Hypothalamus (tissue), 51 donors: ENCODE results near the gene MAT2A.

ENCODE experiments used
- DNase-seq, 51 donors: peaks; one replicate each; lab custom pipeline; 2025; lab: John Stamatoyannopoulos, UW

The MAT2A gene

DNA sequence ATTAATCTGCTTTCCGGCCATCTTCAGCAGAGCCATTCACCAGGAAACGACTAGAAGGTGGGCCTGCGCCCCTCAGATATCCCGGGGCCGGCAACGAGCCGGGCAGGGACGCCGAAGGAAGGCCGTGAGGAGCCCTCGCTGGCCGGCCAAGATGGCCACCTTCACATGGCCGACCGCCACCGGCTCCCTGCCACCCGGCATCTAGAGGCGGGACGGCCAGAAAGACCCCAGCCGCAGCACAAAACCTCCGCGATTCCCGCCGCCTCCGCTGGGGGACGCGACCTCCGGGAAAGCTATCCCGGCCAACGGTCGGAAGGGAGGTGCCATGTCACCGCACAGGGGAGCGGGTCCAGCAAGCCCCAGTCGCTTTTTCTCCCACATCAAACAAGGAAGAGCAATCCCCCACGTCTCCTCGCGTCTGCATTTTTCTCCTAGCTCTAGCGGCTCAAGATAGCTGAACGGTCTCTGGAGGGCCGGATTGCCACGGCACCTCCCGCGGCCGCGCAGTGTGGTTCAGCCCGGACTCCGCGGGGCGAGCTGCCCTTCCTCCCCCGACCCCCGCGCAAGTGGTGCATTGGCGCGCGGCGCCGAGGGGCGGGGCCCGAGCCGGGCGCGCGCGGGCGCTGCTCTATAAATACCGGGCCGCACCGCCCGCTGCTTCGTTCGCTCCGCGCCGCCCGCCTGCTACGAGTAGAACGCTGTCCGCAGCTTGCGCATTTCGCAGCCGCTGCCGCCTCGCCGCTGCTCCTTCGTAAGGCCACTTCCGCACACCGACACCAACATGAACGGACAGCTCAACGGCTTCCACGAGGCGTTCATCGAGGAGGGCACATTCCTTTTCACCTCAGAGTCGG, at the start of gene MAT2A:
MAT2A (plus strand) TSS at position 662 of the 854 bp plus-strand sequence; CDS start at position 782, 120 bp downstream.
- DNase-seq, result peak; percentile 79 to 99 (median 92)

DNA sequence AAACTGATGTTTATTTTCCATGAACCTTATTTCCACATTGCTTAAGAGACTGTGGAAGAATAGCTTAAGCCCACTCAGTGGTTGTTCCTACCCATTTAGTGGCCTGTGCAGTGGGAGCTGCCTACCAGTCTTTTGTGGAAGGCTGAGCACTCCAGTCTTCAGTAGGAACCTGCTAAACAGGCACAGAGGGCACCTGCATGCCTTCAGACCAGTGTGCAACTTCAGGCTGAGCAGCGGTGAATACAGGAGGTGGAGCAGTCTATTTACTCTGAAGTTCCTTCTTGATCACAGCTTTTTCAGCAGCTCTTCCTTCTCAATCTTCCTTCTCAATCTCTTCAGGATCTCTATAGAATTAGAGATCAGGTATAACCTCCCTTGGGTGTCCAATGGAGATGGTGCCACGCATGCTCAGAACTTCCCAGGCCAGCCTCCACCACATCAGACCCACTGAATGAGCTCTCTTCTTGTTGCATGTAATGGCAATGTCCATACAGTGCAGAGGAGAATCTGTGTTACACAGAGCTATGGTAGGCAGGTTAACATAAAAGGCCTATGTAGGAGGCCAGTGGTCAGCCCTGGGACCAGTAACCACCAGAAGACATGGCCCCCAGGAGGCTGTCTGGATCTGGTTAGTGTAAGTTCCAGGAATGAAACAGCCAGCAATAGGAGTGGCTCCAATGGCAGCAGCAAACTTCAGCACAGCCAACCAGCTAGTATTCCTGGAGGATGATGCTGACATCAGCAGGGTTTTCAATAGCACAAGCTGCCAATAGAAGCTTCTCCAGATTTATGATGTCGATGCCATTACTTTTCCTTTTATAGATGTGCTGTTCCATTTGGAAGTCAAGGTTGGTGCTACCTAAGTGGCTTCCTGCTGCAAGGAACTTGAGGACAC, 47.9 kb upstream of the MAT2A start:
- no peak for DNase-seq

- DNase-seq, result no peak
Measured at GRCh38 chr2:85496436-85496835, 42.5 kb upstream of the MAT2A start.

GRCh38 chr2:85497944-85498630, 40.9 kb upstream of the MAT2A start:
- DNase-seq, result no peak

GRCh38 chr2:85501248-85501647, 37.7 kb upstream of the MAT2A start:
- no peak for DNase-seq

DNA sequence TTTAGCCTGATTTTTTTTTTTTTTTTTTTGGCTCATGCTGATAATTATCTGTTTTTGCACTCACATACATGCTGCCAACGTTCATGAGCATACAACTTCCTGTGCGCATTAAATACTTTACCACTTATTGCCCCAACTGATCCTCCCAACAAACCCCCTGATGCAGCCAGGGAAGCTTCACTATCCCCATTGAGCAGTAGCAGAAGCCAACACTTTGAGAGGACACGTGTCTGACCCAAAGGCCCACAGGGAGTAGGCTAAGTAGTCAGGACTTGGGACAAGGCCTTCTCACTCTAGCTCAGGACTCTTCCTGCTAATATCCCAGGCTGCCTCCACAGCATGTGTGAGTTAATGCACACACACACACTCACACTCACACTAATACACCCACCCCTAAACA, 36.2 kb upstream of the MAT2A start:
- DNase-seq, result no peak

- DNase-seq, result peak in 10 of 51 donors; percentile 6 to 38 (median 17)
Measured at GRCh38 chr2:85503168-85503850, 35.7 kb upstream of the MAT2A start.

GRCh38 chr2:85503851-85504777, 34.9 kb upstream of the MAT2A start:
- no peak for DNase-seq

DNA sequence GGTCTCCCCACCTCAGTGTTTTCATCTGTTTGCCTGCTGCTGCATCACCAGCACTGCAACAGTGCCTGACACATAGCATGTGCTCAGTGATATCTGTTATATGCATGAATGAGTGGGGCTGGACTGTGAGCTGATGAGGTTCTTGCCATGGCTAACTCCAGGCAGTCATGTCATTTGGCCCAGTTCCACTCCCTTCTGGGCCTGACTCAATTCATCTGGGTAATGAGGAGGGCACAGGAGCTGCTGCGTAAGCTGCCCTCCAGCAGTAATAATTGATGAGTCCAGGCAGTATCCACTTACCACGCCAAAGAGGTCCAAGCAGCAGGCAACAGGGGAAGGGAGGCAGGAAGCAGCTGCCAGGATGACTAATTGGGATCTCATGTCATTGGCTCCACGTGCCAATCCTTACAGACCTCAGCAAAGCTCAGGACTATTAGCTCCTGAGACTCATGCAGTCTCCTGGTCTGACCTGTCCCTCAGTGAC, 34.1 kb upstream of the MAT2A start:
- peak in 7 of 51 donors; percentile 13 to 57 (median 31) for DNase-seq

DNA sequence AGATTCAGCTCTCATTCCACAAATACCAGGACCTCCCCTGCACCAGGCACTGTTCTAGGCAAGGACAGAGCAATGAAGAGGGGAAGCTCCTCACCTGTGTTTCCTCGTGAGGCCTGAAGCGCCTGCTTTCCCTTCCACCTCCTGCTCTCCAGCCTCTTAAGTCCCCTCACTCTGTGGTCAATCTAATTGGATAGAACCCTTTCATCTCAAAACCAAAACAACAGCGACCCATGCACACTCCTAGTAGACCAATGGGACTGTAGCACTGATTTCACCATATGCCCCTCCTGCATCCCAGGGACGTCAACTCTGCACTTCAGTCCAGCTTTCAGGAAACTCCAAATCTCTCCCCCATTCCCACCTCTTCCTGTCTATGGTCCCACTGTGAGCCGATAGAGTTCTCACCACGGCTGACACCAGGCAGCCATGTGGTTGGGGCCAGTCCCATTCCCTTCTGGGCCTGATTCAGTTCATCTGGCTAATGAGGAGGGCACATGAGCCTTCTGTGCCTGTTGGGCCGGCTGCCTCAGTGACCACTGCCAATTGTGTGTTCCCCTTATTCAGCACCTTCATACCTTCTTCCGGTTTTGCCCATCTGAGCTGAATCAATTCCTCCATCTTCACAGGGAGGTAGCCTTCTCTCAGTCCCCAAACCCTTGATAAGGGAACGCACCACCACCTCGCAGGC, 33.3 kb upstream of the MAT2A start:
- DNase-seq, result no peak

DNA sequence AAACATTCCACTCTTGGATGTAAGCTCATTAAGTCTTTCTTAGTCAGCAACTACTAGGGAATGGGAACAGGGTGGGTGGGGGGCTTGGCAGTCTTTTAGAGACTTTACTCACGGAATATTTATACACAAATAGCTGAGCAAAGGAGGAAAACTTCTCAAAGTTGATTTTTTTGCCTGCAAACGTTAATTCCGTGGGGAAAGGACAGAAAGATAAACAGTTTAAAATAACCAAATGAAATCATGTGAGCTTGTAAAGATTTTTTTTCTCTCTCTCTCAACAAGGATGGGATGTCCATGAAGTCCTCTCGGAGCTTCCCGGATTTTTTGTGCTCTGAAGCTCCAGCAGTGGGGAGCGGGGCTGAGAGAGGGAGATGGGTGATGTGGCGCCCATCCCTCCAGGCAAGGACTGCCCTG, 32.2 kb upstream of the MAT2A start:
- DNase-seq, result no peak

DNA sequence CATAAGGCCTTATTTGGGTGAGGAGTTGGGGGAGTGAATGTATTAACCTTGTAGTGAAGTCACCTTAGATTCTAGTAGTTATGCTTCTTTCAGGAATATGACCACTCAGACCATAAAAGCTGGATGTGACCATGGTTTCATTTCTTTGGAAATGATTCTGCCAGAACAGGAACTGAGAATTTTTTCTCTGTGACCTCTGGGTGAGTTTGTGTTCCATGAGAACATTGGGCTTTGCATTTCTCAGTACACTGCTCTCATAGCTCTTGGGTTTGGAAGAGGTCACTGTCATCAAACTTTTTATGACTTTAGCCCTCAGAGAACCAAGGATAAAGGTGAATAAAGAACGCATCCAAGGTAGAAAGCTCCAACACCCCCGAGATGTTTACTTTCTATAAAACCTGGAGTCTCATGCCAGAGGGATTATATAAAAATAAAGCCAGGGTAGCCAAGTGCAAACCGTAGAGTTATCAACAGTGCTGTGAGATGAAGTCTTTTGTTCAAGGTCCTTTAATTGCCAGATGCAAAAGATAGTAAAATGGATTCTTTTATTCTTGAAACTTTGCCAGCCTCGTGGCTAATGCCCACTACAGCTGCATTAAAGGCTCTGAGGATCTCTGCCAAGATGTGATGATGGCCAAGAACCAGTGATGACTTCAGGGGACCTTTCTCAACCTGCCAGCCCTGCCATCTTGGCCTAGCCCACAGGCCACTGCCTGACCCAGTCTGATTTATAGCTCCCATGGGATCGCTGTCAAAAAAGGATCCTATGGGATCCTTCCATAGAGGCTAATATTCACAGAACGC, 27.8 kb upstream of the MAT2A start:
- DNase-seq, result no peak

GRCh38 chr2:85514323-85514722, 24.6 kb upstream of the MAT2A start:
- DNase-seq, result no peak

DNA sequence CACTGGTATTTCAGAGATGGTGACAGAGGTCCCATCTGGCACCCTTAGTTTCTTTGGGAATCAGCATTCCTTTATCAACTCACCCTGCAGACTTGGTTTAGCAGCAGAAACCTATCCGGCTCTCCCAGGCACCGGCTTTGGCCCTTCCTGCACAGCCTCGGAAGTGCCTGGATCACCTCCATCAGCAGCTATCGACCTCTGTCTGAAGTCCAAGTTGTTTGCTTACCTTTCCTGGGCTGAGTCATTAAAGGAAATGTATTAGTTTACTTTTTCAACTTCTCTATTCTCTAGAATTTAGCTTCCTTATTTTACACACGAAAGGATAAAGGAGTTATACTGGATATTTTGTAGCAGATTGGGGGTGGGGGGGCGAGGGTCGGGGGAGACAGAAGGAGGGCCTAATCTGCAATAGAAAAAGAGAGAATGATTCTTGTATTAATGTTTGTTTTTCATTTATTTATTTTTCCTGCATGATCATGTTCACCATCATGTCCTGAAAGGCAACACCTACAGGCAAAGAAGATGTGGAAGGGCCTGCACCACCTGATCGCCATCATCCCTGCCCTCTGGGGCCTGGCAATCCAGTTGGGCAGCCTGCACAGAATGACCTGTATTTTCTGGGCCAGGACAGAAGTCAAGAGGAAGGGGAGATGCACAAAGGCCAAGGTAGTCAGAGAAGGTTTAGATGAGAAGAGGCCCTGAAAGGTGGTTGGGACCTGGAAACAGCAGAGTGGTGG, 22.1 kb upstream of the MAT2A start:
- no peak for DNase-seq

- no peak for DNase-seq
Measured at GRCh38 chr2:85522090-85522647, 16.8 kb upstream of the MAT2A start.

DNA sequence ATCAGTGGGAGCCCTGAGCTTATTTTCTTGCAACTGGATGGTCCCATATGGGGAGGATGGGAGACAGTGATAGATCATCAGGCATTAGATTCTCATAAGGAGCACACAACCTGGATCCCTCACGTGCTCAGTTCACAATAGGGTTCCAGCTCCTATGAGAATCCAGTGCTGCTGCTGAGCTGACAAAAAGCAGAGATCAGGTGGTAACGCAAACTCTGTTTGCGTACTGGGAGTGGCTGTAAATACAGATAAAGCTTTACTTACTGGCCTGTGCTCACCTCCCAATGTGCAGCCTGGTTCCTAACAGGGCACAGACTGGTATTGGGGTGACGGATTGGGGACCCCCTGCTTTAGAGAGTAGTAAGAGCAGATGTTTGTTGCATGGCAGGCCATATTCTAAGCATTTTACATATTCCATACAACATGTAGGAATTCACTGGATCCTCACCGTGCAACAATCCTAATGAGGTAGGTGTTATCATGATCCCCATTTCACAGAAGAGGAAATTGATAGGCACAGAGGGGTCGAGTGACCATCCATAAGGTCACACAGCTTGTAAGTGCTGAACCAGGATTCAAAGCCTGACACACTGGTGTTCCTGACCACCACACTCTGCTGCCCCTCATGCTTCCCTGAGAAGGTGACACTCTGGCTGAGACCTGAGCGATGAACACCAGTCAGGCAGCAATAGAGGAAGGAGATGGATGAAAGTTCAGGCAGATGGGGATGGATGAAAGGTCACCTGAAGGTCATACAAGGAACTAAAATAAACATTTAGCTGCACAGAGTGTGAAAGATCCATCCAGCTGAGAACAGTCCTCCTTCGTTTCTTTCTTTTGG, 15.7 kb upstream of the MAT2A start:
- DNase-seq, result no peak
